Effector CD8-positive, alpha-beta T cell (primary cell): ENCODE measurements around the gene SLC22A23.

Source experiments
- DNase-seq: peaks from one replicate; lab custom pipeline; 2025; lab: John Stamatoyannopoulos, UW

Gene SLC22A23

DNA sequence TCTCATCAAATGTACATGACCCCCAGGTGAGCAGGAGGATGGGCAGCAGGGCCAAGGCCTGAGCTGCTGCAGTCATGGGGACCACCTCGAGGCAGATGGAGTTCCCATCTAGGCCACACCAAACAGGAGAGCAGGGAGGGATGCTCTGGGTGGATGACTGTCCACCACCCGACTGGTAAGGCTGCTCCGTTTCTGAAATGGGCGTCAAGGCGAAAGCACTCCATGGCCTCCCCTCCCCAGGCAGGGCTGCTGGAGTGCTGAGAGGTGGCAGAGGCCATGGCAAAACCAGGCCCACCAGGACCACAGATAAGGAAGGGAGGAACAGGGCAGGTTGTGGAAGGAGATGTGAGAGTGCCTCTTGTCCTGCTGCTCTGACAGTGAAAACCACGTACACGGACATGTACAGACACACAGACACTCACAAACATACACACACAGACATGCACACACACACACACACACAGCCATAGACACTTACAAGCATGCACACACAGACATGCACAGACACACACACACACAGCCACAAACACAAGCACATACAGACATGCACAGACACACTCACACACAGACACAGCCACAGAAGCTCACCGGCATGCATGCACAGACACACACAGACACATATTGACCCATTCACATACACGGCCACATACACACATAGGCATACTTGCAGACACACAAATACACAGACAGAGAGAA, 104.9 kb downstream of the SLC22A23 start:
- DNase-seq: no peak

DNA sequence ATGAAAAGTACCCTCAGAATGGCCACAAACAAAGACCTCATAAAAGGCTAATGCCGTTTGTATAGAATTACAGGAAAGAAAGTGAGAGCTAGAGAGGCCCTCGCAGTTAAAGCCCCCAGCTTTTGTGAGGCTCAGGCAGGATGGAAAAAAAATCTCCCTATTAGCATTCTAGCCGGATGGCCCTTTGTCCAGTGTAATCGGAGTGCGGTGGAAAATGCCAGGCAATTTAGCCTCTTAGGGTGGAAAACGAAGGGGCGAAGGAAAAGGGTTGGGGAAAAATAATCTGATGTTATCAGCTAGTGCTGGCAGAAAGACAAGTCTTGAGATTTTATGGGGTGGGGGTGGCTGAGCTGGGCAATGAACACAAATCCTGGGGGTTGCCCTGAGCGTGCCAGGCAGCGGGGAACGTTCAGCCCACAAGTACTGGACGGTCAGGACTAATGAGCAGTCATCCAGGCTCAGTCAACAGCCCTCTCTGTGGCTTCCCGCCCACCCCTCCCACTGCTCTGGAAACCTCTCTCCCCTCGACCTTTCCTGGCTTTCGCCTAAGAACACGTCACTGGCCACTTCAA, 105.7 kb downstream of the SLC22A23 start:
- DNase-seq: no peak

DNA sequence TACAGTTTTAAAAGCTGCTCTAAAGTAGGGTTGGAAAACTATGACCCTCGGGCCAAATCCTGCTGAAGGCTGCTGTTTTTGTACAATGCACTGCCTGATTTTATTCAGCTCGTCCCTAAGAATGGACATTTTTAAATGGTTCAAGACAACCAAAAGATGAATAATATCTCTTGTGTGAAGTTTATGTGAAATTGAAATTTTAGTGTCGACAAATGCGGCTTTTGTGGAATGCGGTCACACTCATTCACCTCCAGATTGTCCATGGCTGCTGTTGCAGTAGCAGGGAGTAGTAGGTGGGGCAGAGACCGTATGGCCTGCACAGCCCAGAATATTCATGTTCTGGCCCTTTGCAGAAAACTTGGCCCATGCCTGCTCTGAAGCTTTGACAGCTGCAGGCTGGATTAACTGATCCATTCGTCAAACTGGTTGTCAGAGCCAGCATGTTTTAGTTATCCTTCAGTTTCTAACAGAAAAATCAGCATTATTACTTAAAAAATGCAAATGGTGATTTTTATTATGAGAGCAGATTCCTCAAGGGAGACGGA, 106.5 kb downstream of the SLC22A23 start:
- DNase-seq: no peak

DNA sequence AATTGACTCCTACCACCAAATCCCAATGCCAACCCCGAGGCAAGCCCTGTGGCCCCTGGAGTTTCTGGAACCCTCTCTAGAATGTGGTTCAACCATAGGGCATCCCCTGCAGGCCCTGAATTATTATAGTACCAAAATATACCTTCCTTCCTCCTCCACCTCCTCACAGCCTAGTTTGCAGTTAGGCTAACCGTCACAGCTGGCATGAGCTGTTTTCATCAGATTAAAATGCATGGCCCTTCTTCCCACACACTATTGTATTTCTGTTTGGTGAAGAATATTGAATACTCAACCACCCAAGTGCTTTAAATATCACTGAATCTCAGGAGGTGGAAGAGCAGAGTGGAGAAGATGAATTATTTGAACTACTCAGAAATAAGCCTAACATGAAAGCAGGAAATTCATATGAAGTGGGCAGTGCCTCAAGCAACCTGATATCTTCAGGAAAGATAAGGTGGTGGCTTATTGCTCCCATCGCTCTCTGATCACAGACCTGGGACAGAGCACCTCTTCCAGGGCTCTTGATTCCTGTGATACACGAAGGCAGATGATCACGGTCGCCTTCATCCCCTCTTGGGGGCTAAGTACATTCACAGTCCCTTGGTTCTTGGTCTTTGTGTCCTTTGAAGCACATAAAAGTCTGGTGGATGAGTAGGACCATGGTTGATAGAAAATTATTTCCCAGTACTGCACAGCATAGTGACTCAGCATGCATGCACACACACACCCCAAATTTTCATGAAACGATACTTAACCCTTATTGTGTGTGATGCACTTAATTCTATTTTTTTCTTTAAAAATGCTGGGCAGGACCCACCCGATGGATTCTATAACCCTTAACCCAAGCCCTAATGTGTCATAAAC, 107.2 kb downstream of the SLC22A23 start:
- no peak for DNase-seq

DNA sequence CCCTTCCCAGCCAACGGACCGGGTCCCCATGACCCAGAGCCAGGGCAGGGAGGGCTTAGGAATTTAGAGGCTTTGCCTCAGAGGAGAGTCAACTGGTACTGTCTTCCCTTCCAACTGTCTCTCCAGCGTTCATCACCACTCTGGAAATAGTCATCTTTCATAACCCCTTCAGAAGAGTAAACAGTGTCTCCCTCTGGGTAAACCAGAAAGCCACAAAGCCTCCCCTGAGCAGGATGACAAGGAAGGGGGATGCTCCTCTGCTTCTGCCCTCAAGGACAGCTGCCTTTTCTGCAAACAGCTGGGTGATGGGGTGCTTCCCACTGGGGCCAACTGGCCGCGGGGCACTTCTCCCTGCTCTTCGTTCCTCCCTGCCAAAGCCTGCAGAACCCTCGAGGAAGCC, 108.0 kb downstream of the SLC22A23 start:
- DNase-seq: no peak

DNA sequence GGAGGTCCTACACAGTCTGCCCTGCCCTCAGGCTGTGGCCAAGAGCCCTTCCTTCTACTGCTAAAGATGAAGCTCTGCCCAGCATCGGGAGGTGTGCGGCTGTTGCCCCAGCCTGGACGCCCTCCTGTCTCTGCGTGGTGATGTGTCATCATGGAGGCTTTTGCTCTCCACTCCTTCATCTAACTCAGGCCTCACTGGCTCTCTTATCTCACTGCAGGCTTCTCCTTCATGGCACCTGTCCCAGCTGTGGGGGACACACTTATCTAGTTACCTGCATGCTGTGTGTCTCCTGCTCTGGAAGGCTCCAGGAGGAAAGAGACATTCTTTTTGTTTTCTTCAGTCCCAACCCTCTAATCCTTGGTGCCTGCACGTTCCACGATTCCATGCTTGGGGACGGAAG, 109.0 kb downstream of the SLC22A23 start:
- no peak for DNase-seq

DNA sequence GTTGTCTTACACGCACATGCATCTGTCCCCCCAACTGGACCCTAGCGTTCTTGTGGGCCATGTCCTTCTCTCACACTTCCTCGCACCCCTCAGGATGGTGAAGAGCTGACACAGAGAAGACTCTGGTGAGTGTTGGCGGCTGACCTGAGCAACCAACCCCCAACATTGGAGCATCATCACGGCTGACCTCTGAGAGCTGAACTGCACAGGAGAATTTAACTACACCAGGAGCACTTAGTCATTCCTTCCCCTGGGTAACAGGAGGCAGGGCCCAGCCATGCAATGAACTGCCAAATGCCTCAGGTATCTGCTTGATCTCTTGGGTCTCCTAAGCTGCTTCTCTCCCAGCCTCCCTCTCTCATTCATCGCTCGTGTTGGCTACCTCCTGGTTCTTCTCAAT, 109.6 kb downstream of the SLC22A23 start:
- DNase-seq: no peak

DNA sequence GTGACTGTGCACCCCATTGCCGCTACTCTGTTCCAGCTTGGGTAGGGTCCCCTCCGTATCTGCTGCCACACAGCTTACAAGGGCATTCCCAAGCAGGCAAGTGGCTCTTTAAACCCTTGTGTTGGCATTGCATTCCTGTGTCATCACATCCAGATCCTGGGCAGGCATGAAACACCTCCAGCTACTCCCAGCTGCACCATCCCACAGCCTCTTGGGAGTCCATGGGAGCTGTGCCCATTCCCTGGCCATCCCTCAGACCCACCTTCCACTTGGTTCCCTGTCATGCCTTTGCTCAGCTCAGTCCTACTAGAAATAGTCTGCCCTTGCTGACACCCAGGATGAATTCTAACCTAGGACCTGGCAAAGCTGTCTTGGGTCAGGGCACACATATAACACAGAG, 110.4 kb downstream of the SLC22A23 start:
- DNase-seq: no peak

DNA sequence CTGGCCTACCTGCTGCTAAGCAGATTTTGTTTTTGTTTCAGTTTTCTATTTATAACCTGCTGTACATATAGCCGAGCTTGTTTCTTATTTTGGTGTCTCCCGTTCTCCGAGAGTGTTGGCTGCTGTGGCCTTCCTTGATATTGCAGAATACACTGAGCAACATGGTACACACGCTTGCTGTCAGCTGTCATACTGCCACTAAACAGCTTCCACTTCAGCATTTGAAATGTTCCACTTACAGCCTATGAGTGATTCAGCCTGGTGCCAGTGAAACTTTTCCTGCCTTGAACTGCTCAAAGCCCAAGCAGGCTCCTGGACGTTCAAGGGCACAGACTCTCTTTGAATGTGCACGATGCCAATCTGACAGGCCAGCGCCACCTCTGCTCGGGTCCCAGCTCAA, 111.0 kb downstream of the SLC22A23 start:
- DNase-seq: no peak

DNA sequence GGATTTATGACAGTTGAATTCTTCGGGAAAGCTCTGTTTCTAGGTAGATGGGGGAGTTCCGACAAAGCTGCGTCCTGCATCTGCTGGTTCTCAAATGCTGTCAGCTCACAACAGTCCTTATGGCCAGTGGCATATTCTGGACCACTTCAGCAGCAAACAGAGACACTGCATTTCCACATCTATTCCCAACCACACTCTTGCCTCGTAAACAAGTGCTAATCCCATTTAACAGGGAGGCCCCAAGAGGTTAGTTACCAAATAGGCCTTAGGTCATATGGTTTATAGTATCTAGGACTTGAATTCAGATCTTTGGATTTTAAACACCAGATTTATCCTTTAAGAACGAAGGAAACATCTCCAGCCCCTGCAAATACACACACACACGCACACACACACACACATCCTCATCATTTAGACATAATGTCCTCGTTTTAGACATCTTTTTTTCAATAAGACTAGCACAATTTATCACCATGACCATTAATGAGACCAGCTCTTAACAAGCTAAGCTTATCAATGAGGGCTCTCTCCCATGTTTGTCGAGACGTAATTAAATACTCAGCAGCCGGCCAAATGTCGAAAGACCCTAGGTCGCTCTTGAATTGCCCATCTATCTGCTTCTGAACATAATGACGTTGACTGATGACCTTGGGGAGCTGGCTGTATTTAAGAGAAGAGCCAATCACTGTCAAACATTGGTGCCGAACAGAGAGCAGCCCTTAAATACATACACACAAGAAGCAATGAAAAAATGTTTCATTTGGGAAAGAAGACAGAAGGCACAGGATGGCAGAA, 113.6 kb downstream of the SLC22A23 start:
- DNase-seq: no peak

DNA sequence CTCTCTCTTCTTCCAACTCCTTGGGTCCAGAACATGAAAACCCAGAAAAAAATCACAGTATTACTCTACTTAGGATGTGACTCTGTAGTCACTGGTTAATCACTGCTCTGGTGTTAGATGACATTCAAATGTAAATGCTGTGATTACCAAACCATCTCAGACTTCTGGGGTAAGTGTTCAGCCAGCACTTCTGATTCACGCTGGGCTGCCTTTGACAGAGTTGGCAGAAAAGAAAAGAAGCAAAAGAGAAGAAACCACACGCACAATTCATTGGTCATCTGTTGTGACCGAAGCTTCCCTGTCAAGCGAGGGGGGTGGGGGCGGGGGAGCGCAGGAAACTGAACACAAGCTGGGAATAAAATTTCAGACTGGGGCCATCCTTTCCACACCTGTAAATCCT, 115.4 kb downstream of the SLC22A23 start:
- DNase-seq: no peak

DNA sequence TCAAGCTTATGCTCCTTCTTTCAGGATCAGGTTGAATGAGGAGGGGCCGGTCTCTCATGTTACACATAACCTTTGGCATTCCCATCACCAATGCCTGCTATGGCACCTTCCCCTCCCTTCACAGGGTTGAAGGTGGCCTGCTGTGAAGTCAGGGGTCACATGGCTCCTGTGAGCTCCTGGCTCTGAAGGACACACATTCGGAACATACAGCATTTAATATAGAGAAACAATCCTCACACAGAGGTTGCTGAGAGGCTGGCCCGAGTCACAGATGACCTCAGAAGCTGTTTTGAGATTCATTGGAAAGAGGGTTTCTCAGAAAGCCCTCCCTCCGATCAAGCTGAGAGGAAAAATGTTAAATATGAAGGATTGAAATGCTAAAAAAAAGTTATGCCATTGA, 116.0 kb downstream of the SLC22A23 start:
- DNase-seq: no peak

DNA sequence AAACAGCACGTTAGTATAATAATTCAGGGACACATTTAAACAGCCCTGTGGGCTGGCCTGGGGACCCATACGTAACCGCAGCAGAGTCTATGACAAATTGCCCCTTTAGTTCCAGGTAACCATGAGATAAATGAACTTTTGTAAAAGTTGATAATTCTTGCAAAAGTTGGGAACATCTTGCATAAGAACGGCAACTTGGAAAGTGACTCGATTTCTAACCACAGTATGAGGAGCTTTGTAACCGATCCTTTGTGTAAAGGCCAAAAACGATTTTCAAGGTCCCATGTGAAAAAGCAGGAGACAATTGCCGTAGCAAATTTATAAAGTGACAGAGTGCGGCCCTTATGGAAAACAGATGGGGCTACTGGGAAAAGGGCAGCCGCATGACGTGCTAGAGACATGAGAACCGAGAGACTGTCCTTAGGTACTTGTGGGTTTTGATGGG, 116.5 kb downstream of the SLC22A23 start:
- no peak for DNase-seq

DNA sequence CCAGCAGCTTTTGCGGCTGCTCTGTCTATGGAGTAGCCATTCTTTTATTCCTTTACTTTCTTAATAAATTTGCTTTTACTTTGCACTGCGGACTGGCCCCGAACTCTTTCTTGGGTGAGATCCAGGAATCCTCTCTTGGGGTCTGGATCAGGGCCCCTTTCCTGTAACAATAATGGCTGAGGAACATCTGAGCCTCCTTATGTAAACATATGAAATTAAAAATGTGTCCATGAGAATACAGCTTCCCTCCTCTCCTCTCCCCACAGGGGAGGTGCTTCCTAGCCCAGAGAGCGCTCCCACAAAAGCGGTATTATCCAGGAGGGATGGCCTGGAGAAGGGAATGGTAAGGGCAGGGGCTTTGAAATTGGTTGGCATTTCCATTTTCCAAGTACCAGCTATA, 117.0 kb downstream of the SLC22A23 start:
- no peak for DNase-seq

DNA sequence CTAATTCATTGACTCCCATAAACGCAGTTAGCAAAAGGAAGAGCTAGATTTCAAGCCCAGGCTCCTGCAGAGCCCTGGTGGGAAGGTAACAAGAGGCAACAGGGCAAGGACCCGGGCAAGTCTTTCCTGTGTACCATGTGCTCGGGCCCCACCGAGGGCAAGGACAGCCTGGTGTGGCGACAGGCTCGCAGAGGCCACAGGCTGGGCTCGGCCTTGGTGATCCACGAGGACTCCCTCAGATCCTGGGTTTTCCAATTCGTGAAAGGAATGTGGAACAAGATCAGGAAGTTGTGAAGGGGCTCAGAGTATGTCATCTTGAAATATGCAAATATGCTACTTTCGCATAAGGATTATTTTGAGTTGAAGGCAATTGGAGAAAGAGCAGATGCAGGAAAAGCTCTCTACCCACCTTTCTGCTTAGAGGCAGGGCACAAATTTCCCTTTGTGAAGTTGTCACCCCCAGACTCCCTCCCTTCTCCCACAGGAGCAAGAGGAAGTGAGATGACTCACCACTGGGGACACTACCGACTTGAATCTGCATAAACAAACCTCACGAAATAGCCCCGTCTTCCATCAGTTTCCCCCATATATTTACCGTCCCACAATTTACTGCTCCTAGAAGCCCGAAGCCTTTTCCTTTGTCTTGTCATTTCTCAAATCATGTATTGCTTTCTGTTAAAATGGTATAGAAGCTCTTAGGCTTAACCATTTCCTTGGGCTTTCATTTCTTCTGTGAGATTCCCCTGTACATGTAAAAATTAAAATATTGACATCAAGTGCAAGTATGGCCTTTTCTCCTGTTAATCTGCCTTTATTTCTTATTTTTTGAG, 119.1 kb downstream of the SLC22A23 start:
- DNase-seq: no peak

DNA sequence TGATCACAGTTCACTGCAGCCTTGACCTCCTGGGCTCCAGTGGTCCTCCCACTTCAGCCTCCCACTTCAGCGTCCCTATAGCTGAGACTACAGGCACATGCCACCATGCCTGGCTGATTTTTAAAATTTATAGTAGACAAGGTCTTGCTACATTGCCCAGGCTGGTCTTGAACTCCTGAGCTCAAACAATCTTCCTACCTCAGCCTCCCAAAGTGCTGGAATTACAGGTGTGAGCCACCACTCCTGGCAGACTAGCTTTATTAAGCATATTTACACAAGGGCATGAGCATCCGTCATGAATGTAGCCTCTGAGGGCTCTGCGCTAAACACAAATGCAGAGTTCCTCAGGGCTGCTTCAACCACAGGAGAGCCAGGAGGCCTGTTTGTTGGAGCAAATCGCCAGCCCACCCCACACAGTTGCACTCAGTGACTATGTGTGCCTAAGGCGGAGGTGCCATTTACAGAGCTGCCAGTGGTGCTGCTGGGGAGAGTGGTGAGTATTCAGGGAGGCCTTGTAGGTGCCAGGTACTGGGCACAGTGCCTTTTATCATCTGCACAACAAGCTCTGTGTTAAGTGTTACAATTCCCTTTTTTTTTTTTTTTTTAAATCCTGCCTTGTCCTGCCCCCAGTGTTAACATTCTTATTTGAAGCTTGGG, 119.9 kb downstream of the SLC22A23 start:
- DNase-seq: no peak

DNA sequence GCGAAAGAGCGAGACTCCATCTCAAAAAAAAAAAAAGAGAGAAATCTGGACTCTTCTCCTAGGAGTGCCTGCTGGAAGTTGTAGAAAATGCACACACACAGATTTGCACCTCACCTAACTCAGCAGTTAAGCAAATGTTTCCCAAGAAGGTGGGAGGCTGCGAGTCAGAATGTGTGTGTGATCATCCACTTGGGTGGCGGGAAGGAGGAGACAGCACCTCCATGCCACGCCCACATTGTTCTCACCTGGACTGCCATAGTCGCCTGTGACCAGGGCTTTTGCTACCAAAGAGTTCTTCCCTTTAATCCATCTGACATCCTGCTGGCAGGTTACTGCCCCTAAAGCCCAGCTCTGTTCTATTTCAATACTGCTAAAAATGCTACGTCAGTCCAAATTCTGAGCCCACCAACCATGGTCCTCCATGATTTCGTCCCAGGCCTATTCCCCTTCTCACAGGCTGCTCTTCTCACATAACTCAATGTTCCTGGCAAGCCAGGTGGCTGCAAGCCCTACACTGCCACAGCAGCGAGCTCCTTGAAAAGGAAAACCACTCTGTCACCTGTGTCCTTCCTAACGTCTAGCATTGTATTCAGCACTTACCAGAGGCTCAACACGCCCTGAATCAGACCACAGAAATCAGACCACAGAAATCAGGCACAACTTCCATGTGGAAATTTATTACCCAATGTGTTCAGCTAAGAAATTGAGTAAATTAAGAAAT, 120.6 kb downstream of the SLC22A23 start:
- DNase-seq: no peak

DNA sequence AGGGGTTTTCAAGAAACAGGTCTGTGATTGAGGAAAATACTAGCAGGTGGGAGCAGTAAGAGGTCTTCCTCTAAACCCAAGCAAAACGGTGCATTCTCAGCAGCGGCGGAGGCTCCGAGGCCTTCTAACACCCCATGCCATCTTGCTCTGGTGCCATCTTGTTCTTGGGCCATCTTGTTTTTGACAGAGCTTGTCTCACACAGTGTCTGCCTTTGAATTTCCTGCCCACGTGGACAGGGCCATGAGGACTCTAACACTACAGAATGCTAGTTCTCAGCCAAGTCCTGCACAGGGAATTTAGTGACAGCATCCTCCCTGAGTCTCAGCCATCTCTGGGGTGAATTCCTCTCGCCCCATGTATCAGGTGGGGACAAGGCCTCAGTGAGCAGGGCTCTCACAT, 121.7 kb downstream of the SLC22A23 start:
- DNase-seq: no peak

DNA sequence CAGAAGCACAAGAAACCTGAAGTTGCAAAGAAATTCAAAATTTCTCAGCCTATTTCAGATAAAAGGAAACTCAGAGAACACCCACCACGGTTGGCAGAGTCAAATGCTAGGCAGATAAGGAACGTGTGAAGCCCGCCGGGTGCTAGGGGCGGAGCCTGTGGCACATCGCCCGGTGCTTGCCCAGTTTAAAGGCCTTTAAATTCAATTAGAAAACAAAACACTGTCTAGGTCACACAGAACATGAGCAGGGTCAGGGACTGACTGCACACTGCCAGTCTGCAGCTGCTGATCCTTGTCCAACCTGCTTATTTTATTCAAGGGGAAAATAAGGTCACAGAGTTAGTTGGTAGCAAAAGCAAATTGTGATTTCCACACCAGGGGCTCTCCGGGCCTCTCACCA, 122.3 kb downstream of the SLC22A23 start:
- DNase-seq: no peak

DNA sequence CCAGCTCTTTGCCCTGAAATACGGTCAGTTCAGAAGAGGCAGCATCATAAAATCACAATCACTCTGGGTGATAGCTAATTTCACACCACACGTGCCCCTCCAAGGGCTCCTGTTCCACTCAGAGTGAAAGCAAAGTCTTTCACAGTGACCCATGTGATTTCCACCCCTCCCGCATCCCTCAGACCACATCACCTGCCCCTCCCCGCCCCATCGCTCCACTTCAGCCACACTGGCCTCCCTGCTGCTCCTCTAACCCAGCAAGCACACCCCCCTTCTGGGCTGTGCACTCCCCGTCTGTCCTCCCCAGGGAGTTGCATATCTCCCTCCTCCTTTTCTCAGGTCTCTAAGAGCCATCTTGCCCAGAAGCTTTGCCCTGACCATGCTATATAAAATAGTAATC, 123.6 kb downstream of the SLC22A23 start:
- DNase-seq: no peak
